ENCODE measurements around the gene NRP2. TPM values are rescaled to one million over a fixed set of nuclear protein-coding genes. Genes with fewer than 3 reads are reported as not detected.

Gene NRP2
- polyA plus RNA-seq, 2 donors = 6.9 to 11.1 TPM

- no peak overlapping the region for H3K4me3 ChIP-seq (ENCODE audit: low read depth in 1 of 2, low read length in 2 of 2)
- no peaks in the 10 kb centered on the region for H3K27me3 ChIP-seq (ENCODE audit: control insufficient read depth in 1 of 2, insufficient read depth in 2 of 2, low read length in 2 of 2)
- peak overlapping the region; percentile 17 to 51 for H3K27ac ChIP-seq (ENCODE audit: low read depth in 2 of 2, low read length in 1 of 2)
- no peaks in the 10 kb centered on the region for H3K9me3 ChIP-seq (ENCODE audit: control insufficient read depth in 2 of 2, insufficient read depth in 1 of 2, low read depth in 1 of 2, low read length in 1 of 2)
- peaks cover 0 to 4% of the 10 kb centered on the region in 2 donors for H3K4me1 ChIP-seq (ENCODE audit: control insufficient read depth in 2 of 2, insufficient read depth in 2 of 2, low read length in 1 of 2)
- 54 to 68% methylated on average over 2 of the region's 2 CpGs for WGBS, 2 donors
- H3K36me3 ChIP-seq (ENCODE audit: control insufficient read depth in 2 of 2, insufficient read depth in 2 of 2, low read length in 1 of 2) = no peaks in the 10 kb centered on the region
These were observed 89.4 kb downstream of the NRP2 start for GRCh38 chr2:205771666-205772065.

GRCh38 chr2:205772983-205773382 is 90.7 kb downstream of the NRP2 start:
- WGBS, 2 donors = 37 to 48% methylated on average over 3 of the region's 3 CpGs

GRCh38 chr2:205773989-205774388 is 91.7 kb downstream of the NRP2 start:
- WGBS, 2 donors = 59 to 68% methylated on average over 1 of the region's 1 CpG
- Histone ChIP-seq H3K4me1 (ENCODE audit: control insufficient read depth in 2 of 2, insufficient read depth in 2 of 2, low read length in 1 of 2) (peaks cover 0 to 4% of the 10 kb centered on the region in 2 donors), H3K9me3 (ENCODE audit: control insufficient read depth in 2 of 2, insufficient read depth in 1 of 2, low read depth in 1 of 2, low read length in 1 of 2) (no peaks in the 10 kb centered on the region), H3K36me3 (ENCODE audit: control insufficient read depth in 2 of 2, insufficient read depth in 2 of 2, low read length in 1 of 2) (no peaks in the 10 kb centered on the region), H3K27me3 (ENCODE audit: control insufficient read depth in 1 of 2, insufficient read depth in 2 of 2, low read length in 2 of 2) (no peaks in the 10 kb centered on the region), H3K4me3 (ENCODE audit: low read depth in 1 of 2, low read length in 2 of 2) (no peak overlapping the region), H3K27ac (ENCODE audit: low read depth in 2 of 2, low read length in 1 of 2) (no peak overlapping the region)

More at GRCh38 chr2:205772983-205773382, 90.7 kb downstream of the NRP2 start:
- H3K36me3 ChIP-seq (ENCODE audit: control insufficient read depth in 2 of 2, insufficient read depth in 2 of 2, low read length in 1 of 2) = no peaks in the 10 kb centered on the region
- no peaks in the 10 kb centered on the region for H3K9me3 ChIP-seq (ENCODE audit: control insufficient read depth in 2 of 2, insufficient read depth in 1 of 2, low read depth in 1 of 2, low read length in 1 of 2)
- no peaks in the 10 kb centered on the region for H3K27me3 ChIP-seq (ENCODE audit: control insufficient read depth in 1 of 2, insufficient read depth in 2 of 2, low read length in 2 of 2)
- peaks cover 0 to 4% of the 10 kb centered on the region in 2 donors for H3K4me1 ChIP-seq (ENCODE audit: control insufficient read depth in 2 of 2, insufficient read depth in 2 of 2, low read length in 1 of 2)
- no peak overlapping the region for H3K4me3 ChIP-seq (ENCODE audit: low read depth in 1 of 2, low read length in 2 of 2)
- H3K27ac ChIP-seq (ENCODE audit: low read depth in 2 of 2, low read length in 1 of 2) = no peak overlapping the region

- WGBS, 2 donors = 34 to 36% methylated on average over 6 of the region's 6 CpGs
- no peaks in the 10 kb centered on the region for H3K27me3 ChIP-seq (ENCODE audit: control insufficient read depth in 1 of 2, insufficient read depth in 2 of 2, low read length in 2 of 2)
- peak overlapping the region; percentile 52 to 57 for H3K27ac ChIP-seq (ENCODE audit: low read depth in 2 of 2, low read length in 1 of 2)
- no peaks in the 10 kb centered on the region for H3K36me3 ChIP-seq (ENCODE audit: control insufficient read depth in 2 of 2, insufficient read depth in 2 of 2, low read length in 1 of 2)
- H3K9me3 ChIP-seq (ENCODE audit: control insufficient read depth in 2 of 2, insufficient read depth in 1 of 2, low read depth in 1 of 2, low read length in 1 of 2) = no peaks in the 10 kb centered on the region
- H3K4me1 ChIP-seq (ENCODE audit: control insufficient read depth in 2 of 2, insufficient read depth in 2 of 2, low read length in 1 of 2) = peaks cover 0 to 4% of the 10 kb centered on the region in 2 donors
- no peak overlapping the region for H3K4me3 ChIP-seq (ENCODE audit: low read depth in 1 of 2, low read length in 2 of 2)
These were observed 93.0 kb downstream of the NRP2 start for GRCh38 chr2:205775097-205775877.

- Histone ChIP-seq H3K4me3 (ENCODE audit: low read depth in 1 of 2, low read length in 2 of 2) (no peak overlapping the region), H3K27me3 (ENCODE audit: control insufficient read depth in 1 of 2, insufficient read depth in 2 of 2, low read length in 2 of 2) (no peaks in the 10 kb centered on the region), H3K4me1 (ENCODE audit: control insufficient read depth in 2 of 2, insufficient read depth in 2 of 2, low read length in 1 of 2) (peaks cover 0 to 4% of the 10 kb centered on the region in 2 donors), H3K9me3 (ENCODE audit: control insufficient read depth in 2 of 2, insufficient read depth in 1 of 2, low read depth in 1 of 2, low read length in 1 of 2) (no peaks in the 10 kb centered on the region), H3K27ac (ENCODE audit: low read depth in 2 of 2, low read length in 1 of 2) (peak overlapping the region in 1 of 2 donors; percentile 28), H3K36me3 (ENCODE audit: control insufficient read depth in 2 of 2, insufficient read depth in 2 of 2, low read length in 1 of 2) (no peaks in the 10 kb centered on the region)
- WGBS, 2 donors = 75 to 82% methylated on average over 19 of the region's 19 CpGs
These were observed 93.8 kb downstream of the NRP2 start for GRCh38 chr2:205776139-205776538.

- H3K27ac ChIP-seq (ENCODE audit: low read depth in 2 of 2, low read length in 1 of 2) = no peak overlapping the region
- no peaks in the 10 kb centered on the region for H3K36me3 ChIP-seq (ENCODE audit: control insufficient read depth in 2 of 2, insufficient read depth in 2 of 2, low read length in 1 of 2)
- peaks cover 0 to 4% of the 10 kb centered on the region in 2 donors for H3K4me1 ChIP-seq (ENCODE audit: control insufficient read depth in 2 of 2, insufficient read depth in 2 of 2, low read length in 1 of 2)
- 60% methylated on average over 5 of the region's 5 CpGs for WGBS, 2 donors
- H3K4me3 ChIP-seq (ENCODE audit: low read depth in 1 of 2, low read length in 2 of 2) = no peak overlapping the region
- H3K9me3 ChIP-seq (ENCODE audit: control insufficient read depth in 2 of 2, insufficient read depth in 1 of 2, low read depth in 1 of 2, low read length in 1 of 2) = no peaks in the 10 kb centered on the region
- no peaks in the 10 kb centered on the region for H3K27me3 ChIP-seq (ENCODE audit: control insufficient read depth in 1 of 2, insufficient read depth in 2 of 2, low read length in 2 of 2)
These were observed 94.4 kb downstream of the NRP2 start for GRCh38 chr2:205776720-205777119.

GRCh38 chr2:205778356-205778755 is 96.1 kb downstream of the NRP2 start:
- WGBS, 2 donors = 57 to 86% methylated on average over 3 of the region's 3 CpGs
- peaks cover 0 to 4% of the 10 kb centered on the region in 2 donors for H3K4me1 ChIP-seq (ENCODE audit: control insufficient read depth in 2 of 2, insufficient read depth in 2 of 2, low read length in 1 of 2)
- H3K27ac ChIP-seq (ENCODE audit: low read depth in 2 of 2, low read length in 1 of 2) = no peak overlapping the region

GRCh38 chr2:205780645-205781044 is 98.3 kb downstream of the NRP2 start:
- Histone ChIP-seq H3K27ac (ENCODE audit: low read depth in 2 of 2, low read length in 1 of 2) (no peak overlapping the region), H3K27me3 (ENCODE audit: control insufficient read depth in 1 of 2, insufficient read depth in 2 of 2, low read length in 2 of 2) (no peaks in the 10 kb centered on the region), H3K36me3 (ENCODE audit: control insufficient read depth in 2 of 2, insufficient read depth in 2 of 2, low read length in 1 of 2) (no peaks in the 10 kb centered on the region), H3K4me3 (ENCODE audit: low read depth in 1 of 2, low read length in 2 of 2) (no peak overlapping the region), H3K4me1 (ENCODE audit: control insufficient read depth in 2 of 2, insufficient read depth in 2 of 2, low read length in 1 of 2) (peaks cover 0 to 4% of the 10 kb centered on the region in 2 donors), H3K9me3 (ENCODE audit: control insufficient read depth in 2 of 2, insufficient read depth in 1 of 2, low read depth in 1 of 2, low read length in 1 of 2) (no peaks in the 10 kb centered on the region)
- WGBS, 2 donors = 66 to 72% methylated on average over 2 of the region's 2 CpGs

More at GRCh38 chr2:205778356-205778755, 96.1 kb downstream of the NRP2 start:
- Histone ChIP-seq H3K9me3 (ENCODE audit: control insufficient read depth in 2 of 2, insufficient read depth in 1 of 2, low read depth in 1 of 2, low read length in 1 of 2) (no peaks in the 10 kb centered on the region), H3K4me3 (ENCODE audit: low read depth in 1 of 2, low read length in 2 of 2) (no peak overlapping the region), H3K27me3 (ENCODE audit: control insufficient read depth in 1 of 2, insufficient read depth in 2 of 2, low read length in 2 of 2) (no peaks in the 10 kb centered on the region), H3K36me3 (ENCODE audit: control insufficient read depth in 2 of 2, insufficient read depth in 2 of 2, low read length in 1 of 2) (no peaks in the 10 kb centered on the region)

GRCh38 chr2:205781244-205781931 is 99.1 kb downstream of the NRP2 start:
- Histone ChIP-seq H3K27ac (ENCODE audit: low read depth in 2 of 2, low read length in 1 of 2) (peak overlapping the region in 1 of 2 donors; percentile 51), H3K4me3 (ENCODE audit: low read depth in 1 of 2, low read length in 2 of 2) (no peak overlapping the region), H3K9me3 (ENCODE audit: control insufficient read depth in 2 of 2, insufficient read depth in 1 of 2, low read depth in 1 of 2, low read length in 1 of 2) (no peaks in the 10 kb centered on the region), H3K27me3 (ENCODE audit: control insufficient read depth in 1 of 2, insufficient read depth in 2 of 2, low read length in 2 of 2) (no peaks in the 10 kb centered on the region), H3K36me3 (ENCODE audit: control insufficient read depth in 2 of 2, insufficient read depth in 2 of 2, low read length in 1 of 2) (no peaks in the 10 kb centered on the region), H3K4me1 (ENCODE audit: control insufficient read depth in 2 of 2, insufficient read depth in 2 of 2, low read length in 1 of 2) (no peaks in the 10 kb centered on the region)
- 70 to 72% methylated on average over 5 of the region's 5 CpGs for WGBS, 2 donors

Data from esophagus (tissue), 2 donors.